GM19099 (cell line): ENCODE results near the gene CA10.

Source experiments
- POLR2A ChIP-seq: IDR thresholded peaks from 3 replicates; pipeline ENCODE4 v1.6.1; 2011; ENCODE audit warnings: low read depth; ENCODE audit not compliant: insufficient read length; ENCODE audit errors: extremely low read depth

The CA10 gene

DNA sequence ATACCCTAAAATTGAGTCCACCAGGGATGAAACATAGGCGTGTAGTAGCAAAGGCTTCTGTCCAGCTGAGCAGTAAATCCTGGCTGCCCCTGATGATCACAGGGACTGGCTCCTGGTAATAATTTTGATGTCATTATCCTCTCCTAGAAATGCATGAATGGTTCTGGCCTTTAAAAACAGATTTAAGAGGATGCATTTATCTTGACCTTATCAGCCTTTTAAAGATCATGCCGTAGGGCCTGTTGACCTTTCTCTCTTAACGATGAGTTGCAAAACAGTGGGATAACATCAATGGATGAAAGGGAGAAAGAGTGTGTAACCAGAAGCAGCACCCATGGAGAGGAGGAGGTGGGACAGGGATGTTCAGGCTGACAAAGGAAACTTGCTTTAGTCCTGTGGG is 128.5 kb downstream of the CA10 start:
- TF ChIP-seq POLR2A = no peak

DNA sequence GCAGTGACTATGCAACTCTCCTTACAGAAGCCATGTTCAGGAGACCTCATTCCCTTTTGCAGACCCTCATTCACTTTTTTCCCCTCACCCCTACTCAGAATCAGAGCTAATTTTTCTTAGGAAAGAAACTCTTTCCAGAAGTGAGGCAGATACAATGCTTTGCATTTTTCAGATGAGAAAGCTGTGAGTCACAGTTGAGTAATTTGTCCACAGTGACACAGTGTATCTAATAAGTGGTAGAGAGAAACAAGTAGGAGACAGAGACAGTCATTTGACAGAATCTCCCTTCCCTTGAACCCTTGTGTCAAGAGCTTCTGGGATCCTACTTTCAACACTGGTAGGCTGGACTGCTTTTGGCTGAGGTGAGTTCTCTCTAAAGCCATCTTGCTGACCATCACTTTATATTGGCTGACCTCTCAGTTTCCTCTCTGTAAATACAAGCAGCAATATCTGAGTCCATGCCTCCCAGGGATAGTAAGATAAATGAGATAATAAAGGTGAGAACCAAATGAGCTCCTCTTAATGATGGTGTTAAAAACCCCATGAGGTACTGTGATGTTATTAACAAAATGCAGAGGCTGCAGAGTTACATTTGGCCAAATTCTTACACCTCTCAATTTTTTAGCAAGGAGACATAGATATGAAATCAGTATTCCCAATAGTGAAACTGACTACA is 130.8 kb downstream of the CA10 start:
- no peak for TF ChIP-seq POLR2A

DNA sequence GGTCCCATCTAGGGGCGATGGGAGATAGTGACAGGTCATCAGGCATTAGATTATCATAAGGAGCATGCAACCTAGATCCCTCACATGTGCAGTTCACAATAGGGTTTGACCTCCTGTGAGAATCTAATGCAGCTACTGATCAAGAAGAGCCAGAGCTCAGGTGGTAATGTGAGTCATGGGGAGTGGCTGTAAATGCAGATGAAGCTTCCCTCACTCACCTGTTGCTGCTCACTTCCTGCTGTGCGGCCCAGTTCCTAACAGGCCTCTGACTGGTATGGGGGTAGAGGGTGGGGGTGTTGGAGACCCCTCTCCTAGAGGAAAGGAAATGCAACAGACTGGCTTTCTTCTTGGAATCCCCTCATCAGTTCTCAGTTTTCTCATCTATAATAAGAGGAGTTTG is 131.4 kb downstream of the CA10 start:
- no peak for TF ChIP-seq POLR2A

DNA sequence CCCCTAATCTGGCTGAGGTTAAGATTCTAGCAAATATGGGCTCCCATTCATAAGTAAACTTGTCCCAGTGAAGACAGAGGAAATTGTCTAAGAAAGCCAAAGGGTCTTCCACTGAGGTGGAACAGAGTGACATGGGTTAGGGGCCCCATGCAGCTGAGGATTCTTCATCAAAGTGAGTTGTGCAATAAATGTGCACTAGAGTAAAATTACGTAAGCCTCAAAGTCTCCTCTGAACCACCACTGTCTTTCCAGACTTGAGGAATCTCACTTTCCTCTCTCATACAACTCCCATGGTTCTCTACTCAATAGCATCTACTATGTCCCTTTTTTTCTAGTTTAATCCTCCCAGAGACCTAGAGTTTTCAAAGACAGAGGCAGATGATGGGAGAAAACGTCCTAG is 132.4 kb downstream of the CA10 start:
- no peak for TF ChIP-seq POLR2A

DNA sequence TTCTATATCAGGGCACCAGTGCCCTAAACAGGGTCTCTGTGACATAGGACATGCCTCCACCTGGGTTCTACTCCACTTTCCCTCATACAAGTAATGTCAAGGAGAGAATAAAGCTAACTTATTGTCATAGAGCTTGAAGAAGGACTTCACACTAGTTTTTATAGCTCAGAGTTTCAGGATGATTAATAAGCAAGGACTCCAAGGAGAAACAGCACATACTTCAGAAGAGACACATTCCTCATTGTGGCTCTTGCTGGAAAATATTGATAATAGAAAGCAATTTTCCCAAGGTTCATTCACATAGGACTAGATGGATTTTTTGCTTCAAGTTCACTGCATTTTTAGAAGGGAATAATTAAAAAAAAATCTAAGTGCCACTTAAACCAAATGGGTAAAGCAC is 133.3 kb downstream of the CA10 start:
- no peak for TF ChIP-seq POLR2A

DNA sequence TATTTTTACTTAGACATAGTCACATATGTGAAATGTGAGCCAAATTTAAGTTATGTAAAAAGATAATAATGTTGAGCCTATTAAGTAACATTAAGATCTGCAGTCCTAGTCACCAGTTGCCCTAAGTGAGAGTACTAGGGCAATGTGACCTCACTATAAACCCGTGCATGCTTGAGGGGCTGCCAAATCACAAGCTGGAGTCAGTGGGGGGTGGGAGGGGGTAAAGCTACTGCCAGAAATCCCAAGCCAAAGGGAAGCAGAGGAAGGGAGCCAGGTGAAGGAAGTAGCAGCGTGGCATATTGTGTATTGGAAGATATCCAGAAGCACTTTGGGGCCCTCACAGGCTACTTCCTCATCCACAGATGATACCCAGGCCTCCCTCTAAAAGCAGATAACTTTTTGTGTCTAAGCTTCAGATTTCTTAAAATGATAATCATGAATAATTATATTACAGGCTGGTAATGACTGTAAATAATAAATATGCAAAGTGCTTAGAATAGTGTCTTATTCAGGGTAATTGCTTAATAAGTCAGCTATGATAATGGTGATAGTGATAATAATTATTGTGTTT is 134.1 kb downstream of the CA10 start:
- no peak for TF ChIP-seq POLR2A

DNA sequence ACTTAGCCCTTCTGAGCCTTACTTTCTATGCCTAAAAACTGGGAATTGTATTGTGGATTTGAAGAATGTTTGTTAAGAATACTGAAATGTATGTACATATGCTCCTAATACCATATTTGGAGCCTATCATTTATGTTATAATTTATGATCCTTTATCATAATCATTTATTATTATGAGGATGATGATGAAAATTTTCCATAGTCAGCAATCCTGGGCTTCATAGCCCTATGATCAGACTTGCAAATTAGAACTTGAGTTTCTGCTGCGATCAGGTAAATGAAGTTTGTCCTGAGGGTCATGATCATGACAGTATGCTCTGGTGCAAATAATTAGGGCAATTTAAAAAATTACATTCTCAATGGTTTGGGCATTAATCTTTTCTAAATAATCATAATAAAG is 147.4 kb downstream of the CA10 start:
- TF ChIP-seq POLR2A = no peak

DNA sequence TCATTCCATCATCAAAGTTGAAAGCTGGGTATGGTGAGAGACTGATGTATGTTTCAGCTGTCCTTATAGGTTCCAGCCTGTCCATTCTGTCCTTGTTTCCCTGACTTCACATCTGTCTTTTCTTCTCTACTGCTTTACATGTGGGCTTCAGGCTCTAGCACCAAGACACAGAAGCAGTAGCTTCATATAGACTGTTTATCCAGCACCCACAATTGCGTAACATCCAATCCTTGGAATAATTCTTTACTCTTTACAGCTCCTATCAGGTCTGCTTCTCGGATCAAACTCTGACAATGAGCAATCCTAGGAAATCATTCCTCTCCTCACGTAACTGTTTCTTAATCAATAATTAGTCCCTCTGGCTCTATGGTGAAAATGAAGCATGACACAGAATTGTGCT is 158.9 kb downstream of the CA10 start:
- no peak for TF ChIP-seq POLR2A

DNA sequence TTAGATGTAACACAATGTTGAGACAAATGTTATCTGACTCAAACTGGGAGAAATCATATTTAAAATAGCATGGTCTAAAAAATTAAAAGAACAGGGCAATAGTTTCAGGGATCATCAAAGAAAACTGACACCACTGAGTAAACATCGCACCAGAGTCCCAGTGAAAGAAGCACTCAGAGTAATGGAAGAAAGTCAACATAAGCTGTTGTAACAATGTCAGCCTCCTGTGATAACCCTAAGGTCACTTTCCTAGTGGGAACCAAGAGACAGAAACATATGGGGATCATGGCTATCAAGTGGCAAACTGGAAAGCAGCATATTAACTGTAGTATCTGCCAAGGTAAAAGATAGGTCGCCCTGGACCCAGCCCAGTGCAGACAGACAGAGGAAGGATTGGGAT is 160.8 kb downstream of the CA10 start:
- no peak for TF ChIP-seq POLR2A

DNA sequence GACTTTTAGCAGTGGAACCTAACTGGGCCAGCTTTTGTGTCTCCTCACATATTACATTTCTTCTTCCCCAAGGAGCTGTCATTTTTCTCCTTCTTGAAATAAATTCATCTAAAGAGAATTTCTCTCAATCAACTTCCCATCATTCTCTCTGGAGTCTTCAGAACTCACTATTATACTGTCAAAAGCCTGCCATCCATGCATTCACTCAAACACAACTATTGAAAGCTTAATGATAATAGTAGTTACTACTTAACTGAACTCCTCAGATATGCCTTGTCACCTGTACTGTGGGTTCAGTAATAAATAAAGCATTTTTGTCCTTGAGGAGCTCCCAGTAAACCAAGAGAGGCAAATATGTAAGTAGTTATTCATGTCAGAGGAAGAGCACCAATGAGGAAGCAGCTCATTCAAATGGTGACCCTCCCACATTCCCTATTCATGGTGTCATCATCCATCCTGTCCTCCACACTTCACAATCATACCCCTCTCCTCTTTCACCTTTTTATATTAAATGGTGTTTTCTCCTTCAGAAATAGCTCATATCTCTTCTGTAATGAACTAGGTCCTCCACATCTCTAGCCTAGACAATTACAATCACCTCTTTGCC is 162.6 kb downstream of the CA10 start:
- no peak for TF ChIP-seq POLR2A

DNA sequence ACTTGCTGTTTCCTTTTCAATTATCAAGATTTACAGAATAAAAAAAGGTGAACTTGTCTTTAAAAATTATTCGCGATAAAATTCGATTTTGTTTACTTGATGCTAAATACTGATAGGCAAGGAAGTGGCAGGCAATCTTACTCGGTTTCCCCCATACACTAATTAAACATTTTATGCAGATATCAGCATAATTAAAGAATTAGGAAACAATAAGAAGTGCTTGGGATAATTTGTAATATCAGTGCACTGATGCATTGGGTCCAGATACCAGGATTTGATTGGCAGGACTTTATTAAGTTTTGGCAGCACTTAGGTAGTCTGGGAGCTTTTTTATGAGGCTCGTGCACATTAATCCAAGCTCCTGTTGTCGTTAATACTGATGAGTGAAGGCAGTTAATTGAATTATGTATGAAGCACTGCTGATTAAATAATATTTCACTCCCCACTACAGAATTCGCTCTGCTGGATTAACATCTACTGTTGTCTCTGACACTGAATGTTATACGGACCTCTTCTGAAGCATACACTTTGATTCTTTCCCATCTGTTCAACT is 165.6 kb downstream of the CA10 start:
- no peak for TF ChIP-seq POLR2A

DNA sequence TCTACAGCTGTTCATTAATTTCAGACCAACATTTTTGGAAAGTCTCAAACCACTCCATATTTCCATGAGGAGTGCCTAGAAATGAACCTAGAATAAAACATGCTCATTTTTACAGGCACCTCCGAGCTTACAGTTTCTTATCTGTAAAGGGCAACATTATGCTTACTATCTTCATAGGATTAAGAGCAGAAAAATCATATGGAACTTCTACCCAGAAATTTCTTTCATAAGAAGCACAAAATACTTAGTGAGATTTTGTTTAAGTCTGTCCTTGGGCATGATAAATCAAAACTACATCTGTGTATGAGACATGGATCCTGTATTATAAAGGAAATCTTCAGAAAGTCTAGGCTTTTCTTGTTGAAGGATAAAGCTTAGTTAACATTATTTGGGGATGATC is 187.4 kb downstream of the CA10 start:
- TF ChIP-seq POLR2A = no peak

DNA sequence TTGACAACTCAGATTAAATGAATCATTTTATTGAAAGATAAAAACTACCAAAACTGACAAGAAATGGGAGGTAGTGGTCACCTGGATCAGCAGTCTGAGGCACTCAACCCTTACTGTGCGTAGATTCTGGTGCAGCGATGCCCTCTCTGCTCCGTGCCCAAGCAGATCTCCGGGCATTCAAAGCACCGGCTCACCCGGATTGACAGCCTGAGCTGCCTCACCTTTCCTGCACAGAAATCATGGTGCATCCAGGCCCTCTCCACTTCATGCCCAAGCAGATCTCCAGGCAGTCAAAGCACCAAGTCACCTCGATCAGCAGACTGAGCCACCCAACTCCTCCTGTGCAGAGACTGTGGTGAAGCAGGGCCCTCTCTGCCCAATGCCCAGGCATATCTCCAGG is 196.8 kb downstream of the CA10 start:
- no peak for TF ChIP-seq POLR2A

DNA sequence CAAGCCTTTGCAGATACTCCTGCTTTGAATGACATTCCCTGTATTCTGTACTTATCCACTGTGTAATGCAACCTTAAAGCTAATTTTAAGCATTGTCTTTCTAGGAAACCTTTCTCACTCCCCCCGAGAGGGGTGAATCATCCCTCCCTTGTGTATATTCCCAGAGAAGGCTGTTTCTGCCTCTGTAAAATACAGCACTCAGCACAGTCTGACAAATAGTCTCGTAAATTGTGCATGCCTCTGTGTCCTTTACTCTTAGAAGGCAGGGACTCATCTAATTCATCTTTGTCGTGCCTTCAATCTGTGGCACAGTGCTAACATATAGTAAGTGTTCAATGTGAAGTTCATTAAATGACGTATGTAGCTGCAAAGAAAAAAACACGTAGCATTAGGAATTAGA is 200.7 kb downstream of the CA10 start:
- TF ChIP-seq POLR2A = no peak

DNA sequence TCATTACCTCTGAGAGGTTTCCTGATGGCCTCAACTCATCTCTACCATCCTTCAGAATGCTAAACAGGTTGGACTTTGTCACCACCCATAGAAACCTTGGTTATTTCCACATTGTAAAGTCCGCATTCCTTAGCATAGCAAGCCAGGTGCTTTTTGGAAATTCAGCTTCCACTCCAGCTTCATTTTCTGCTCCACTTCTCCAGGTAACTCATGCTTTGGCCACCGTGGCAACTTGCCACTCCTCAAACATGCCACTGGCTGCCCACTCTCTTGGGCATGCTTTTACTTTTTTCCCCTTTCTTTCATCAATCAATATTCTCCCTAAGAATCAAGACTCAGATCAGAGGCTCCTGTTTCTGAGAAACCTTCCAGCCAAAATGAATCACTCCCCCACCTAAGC is 203.3 kb downstream of the CA10 start:
- no peak for TF ChIP-seq POLR2A

DNA sequence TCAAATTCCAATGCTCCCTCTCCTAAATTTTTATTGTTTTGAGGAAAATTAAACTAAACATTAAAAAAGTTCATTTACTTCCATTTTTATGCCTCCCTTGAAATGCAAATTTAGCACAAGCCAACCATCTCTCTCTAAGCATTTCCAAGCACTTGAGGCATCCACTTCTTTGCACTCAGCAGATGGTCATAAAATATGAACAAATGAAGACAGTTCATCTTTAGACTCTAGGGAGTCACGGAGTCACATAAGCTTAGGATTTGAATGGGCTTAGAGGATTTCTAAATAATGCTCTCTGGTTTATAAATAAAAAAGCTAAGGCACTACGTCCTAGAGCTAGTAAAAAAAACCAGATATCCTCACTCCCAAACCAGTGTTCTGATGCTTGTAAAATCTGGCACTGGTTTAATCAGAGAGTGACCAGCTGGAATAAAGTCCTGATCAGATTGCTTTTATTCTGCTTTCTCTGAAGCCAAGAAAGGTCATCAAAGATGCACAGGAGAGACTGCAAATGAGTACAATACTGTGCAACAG is 204.2 kb downstream of the CA10 start:
- TF ChIP-seq POLR2A = no peak
